Measurements from ENCODE around the gene CDCP1. TPM values are rescaled to one million over a fixed set of nuclear protein-coding genes. Genes with fewer than 3 reads are reported as not detected.

The CDCP1 gene
- total RNA-seq, 4 donors from 2014 or later: 1.2 to 6.4 (median 2.1) TPM

DNA sequence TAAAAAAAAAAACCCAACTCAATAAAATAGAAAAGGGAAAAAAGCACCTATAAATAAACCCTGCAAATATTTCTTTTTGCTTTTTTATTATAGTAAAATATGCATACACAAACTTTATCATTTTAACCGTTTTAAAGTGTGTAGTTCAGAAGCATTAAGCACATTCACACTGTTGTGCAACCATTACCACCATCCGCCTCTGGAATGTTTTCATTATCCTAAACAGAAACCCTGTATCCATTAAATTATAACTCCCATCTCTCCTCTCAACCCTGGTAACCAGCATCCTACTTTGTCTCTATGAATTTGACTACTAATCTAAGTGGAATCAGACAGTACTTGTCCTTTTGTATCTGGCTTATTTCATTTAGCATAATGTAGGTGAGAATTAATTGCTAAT is 15.0 kb downstream of the CDCP1 start:
- Histone ChIP-seq H3K9me3 (no peaks in the 10 kb centered on the region), H3K4me1 (peaks cover 0 to 13% (median 10%) of the 10 kb centered on the region in 4 donors), H3K27me3 (no peaks in the 10 kb centered on the region), H3K4me3 (no peak overlapping the region), H3K27ac (replicated peaks in 1 of 4) (no peak overlapping the region), H3K36me3 (no peaks in the 10 kb centered on the region)
- no peak for DNase-seq (ENCODE audit: extremely low spot score)
- TF ChIP-seq POLR2AphosphoS5 (IDR thresholded peaks at IDR 0.05): no peak
- no peak for TF ChIP-seq POLR2A (IDR thresholded peaks at IDR 0.05; ENCODE audit: low read depth)
- no peak for TF ChIP-seq CTCF (IDR thresholded peaks at IDR 0.05)
- intact Hi-C loops (cut with DNase I): no loop called here
- 82% methylated on average over 2 of the region's 2 CpGs for WGBS

- Histone ChIP-seq H3K4me3 (no peak overlapping the region), H3K36me3 (no peaks in the 10 kb centered on the region), H3K27ac (replicated peaks in 1 of 4) (no peak overlapping the region), H3K9me3 (no peaks in the 10 kb centered on the region), H3K4me1 (peaks cover 3 to 13% (median 8%) of the 10 kb centered on the region in 4 donors), H3K27me3 (no peaks in the 10 kb centered on the region)
- DNase-seq (ENCODE audit: extremely low spot score): no peak
- TF ChIP-seq POLR2AphosphoS5 (IDR thresholded peaks at IDR 0.05) (no peak), CTCF (IDR thresholded peaks at IDR 0.05) (no peak), EP300 (IDR thresholded peaks at IDR 0.05) (no peak), POLR2A (IDR thresholded peaks at IDR 0.05; ENCODE audit: low read depth) (no peak)
- intact Hi-C loops (cut with DNase I): no loop called here
- WGBS: 97% methylated on average over 3 of the region's 3 CpGs
Observed at GRCh38 chr3:45130476-45130875, 15.7 kb downstream of the CDCP1 start.

- H3K36me3 ChIP-seq: no peaks in the 10 kb centered on the region
- TF ChIP-seq CTCF (IDR thresholded peaks at IDR 0.05) (no peak), POLR2AphosphoS5 (IDR thresholded peaks at IDR 0.05) (no peak), POLR2A (IDR thresholded peaks at IDR 0.05; ENCODE audit: low read depth) (no peak), EP300 (IDR thresholded peaks at IDR 0.05) (no peak)
- no peak overlapping the region for H3K4me3 ChIP-seq
- 69% methylated on average over 4 of the region's 4 CpGs for WGBS
- no peak overlapping the region for H3K27ac ChIP-seq (replicated peaks in 1 of 4)
- DNase-seq (ENCODE audit: extremely low spot score): no peak
- H3K9me3 ChIP-seq: no peaks in the 10 kb centered on the region
- peaks cover 12 to 22% (median 16%) of the 10 kb centered on the region in 4 donors for H3K4me1 ChIP-seq
- intact Hi-C loops (cut with DNase I): no loop called here
- H3K27me3 ChIP-seq: no peaks in the 10 kb centered on the region
Observed at GRCh38 chr3:45128950-45129349, 17.2 kb downstream of the CDCP1 start.

DNA sequence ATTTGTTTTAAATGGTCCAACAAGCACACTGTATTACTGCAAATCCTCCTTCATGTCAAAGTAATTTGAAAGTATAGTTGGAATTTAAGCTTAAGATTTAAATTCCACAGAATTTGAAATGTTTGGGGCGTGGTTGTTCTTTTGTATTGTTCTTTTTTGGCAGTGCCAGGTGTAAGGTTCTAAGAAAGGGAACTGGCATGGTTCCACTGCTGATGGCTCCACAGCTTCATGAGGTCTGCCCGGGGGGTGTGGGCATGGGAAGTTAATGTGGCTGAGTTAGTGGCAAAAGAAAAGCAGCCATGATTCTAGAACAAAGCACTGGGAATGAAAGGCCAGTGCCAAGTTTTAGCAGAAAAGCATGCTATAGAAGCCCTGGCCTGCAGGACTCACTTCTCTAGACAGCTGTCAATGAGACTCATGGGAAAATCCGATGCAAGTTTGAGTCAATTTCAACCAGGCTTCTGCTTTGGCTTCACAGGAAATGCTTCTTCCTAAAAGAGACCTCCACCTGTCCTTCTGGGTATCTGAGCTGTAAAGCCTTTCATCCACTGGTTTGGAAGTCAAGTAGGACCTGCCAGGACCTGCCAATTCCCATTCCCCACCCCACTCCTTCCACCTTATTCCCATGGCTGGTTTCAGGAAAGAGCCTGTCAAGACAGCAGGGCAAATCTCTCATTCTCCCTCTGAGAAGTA is 18.9 kb downstream of the CDCP1 start:
- intact Hi-C loops (cut with DNase I): no loop called here
- no peak for TF ChIP-seq EP300 (IDR thresholded peaks at IDR 0.05)
- TF ChIP-seq CTCF (IDR thresholded peaks at IDR 0.05): no peak
- TF ChIP-seq POLR2AphosphoS5 (IDR thresholded peaks at IDR 0.05): no peak
- no peak for DNase-seq (ENCODE audit: extremely low spot score)
- Histone ChIP-seq H3K4me3 (no peak overlapping the region), H3K36me3 (no peaks in the 10 kb centered on the region), H3K4me1 (peaks cover 22 to 32% (median 27%) of the 10 kb centered on the region in 4 donors), H3K27me3 (no peaks in the 10 kb centered on the region), H3K27ac (replicated peaks in 1 of 4) (no peak overlapping the region), H3K9me3 (no peaks in the 10 kb centered on the region)
- WGBS: 89% methylated on average over 2 of the region's 3 CpGs

DNA sequence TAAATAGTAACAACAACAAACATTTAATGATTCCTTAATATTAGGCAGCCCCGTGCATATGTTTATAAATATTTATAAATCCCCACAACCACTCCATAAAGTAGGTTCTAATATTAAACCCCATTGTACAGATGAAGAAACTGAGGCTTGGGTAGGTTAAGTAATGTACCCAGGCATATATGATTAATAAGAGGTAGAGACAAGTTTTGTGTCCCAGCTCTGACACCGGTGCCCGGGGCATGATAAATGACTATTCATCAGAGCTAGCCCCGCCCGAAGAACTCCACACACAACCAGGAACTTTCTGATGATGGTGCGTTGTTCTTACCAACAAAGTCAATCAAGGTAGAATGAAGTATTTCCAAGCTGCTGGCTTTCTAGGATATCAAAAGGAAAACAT is 19.4 kb downstream of the CDCP1 start:
- Histone ChIP-seq H3K27me3 (no peaks in the 10 kb centered on the region), H3K36me3 (no peaks in the 10 kb centered on the region), H3K9me3 (no peaks in the 10 kb centered on the region), H3K4me1 (peaks cover 22 to 29% (median 26%) of the 10 kb centered on the region in 4 donors), H3K27ac (replicated peaks in 1 of 4) (no peak overlapping the region), H3K4me3 (no peak overlapping the region)
- TF ChIP-seq EP300 (IDR thresholded peaks at IDR 0.05): no peak
- no peak for TF ChIP-seq CTCF (IDR thresholded peaks at IDR 0.05)
- TF ChIP-seq POLR2AphosphoS5 (IDR thresholded peaks at IDR 0.05): no peak
- TF ChIP-seq POLR2A (IDR thresholded peaks at IDR 0.05; ENCODE audit: low read depth): no peak
- 80% methylated on average over 6 of the region's 6 CpGs for WGBS
- intact Hi-C loops (cut with DNase I): no loop called here
- DNase-seq (ENCODE audit: extremely low spot score): no peak
